Stimulated activated CD4-positive, alpha-beta T cell treated with anti-CD3 and anti-CD28 coated beads, Interleukin-1b, Interleukin-23, amount 100 ng/mL, for 48 hours (primary cell): ENCODE results near the gene IL1RAP.
"Not testable (repeated sequence)": the region's sequence is repeated elsewhere in the genome, so short reads cannot be mapped to it uniquely, and the experiment has no call there.

Source experiments
- DNase-seq: peaks from one replicate; pipeline ENCODE4 v3.0.0-alpha.2; 2020

The IL1RAP gene

GRCh38 chr3:190617185-190617584 is 103.3 kb downstream of the IL1RAP start:
- DNase-seq: peak; percentile 52

- DNase-seq: no peak
These were observed 104.6 kb downstream of the IL1RAP start for GRCh38 chr3:190618330-190619030.

- DNase-seq: no peak
These were observed 105.5 kb downstream of the IL1RAP start for GRCh38 chr3:190619353-190619752.

- DNase-seq: no peak
These were observed 105.9 kb downstream of the IL1RAP start for GRCh38 chr3:190619761-190620160.

- no peak for DNase-seq
These were observed 107.2 kb downstream of the IL1RAP start for GRCh38 chr3:190620886-190621608.

- no peak for DNase-seq
These were observed 108.0 kb downstream of the IL1RAP start for GRCh38 chr3:190621927-190622326.

GRCh38 chr3:190624282-190624681 is 110.4 kb downstream of the IL1RAP start:
- no peak for DNase-seq

- DNase-seq: no peak
These were observed 113.2 kb downstream of the IL1RAP start for GRCh38 chr3:190626951-190627620.

- no peak for DNase-seq
These were observed 115.2 kb downstream of the IL1RAP start for GRCh38 chr3:190629088-190629487.

- DNase-seq: no peak
These were observed 117.4 kb downstream of the IL1RAP start for GRCh38 chr3:190631295-190631694.

GRCh38 chr3:190641564-190641963 is 127.7 kb downstream of the IL1RAP start:
- DNase-seq: no peak

- DNase-seq: no peak
These were observed 128.1 kb downstream of the IL1RAP start for GRCh38 chr3:190642016-190642415.

GRCh38 chr3:190644035-190644434 is 130.2 kb downstream of the IL1RAP start:
- DNase-seq: no peak

- DNase-seq: no peak
These were observed 130.9 kb downstream of the IL1RAP start for GRCh38 chr3:190644766-190645165.

GRCh38 chr3:190645932-190646460 is 132.1 kb downstream of the IL1RAP start:
- no peak for DNase-seq

GRCh38 chr3:190646996-190647395 is 133.1 kb downstream of the IL1RAP start:
- no peak for DNase-seq

GRCh38 chr3:190655933-190656332 is 142.0 kb downstream of the IL1RAP start:
- no peak for DNase-seq

GRCh38 chr3:190658106-190658505 is 144.2 kb downstream of the IL1RAP start:
- no peak for DNase-seq

- DNase-seq: no peak
These were observed 152.9 kb downstream of the IL1RAP start for GRCh38 chr3:190666821-190667220.

GRCh38 chr3:190671658-190672057 is 157.8 kb downstream of the IL1RAP start:
- DNase-seq: no peak

- no peak for DNase-seq
These were observed 159.3 kb downstream of the IL1RAP start for GRCh38 chr3:190673148-190673547.

- no peak for DNase-seq
These were observed 162.6 kb downstream of the IL1RAP start for GRCh38 chr3:190676481-190676880.

- no peak for DNase-seq
These were observed 163.1 kb downstream of the IL1RAP start for GRCh38 chr3:190677001-190677400.

GRCh38 chr3:190677868-190678267 is 164.0 kb downstream of the IL1RAP start:
- DNase-seq: not testable (repeated sequence)
